NT2/D1 (cell line): ENCODE results near the gene MLLT1.

Experiments used
- SUZ12 ChIP-seq: IDR thresholded peaks from 2 replicates; pipeline ENCODE4 v1.6.1; 2011; ENCODE audit not compliant: insufficient read length, insufficient read depth; ENCODE audit errors: extremely low read depth
- YY1 ChIP-seq: IDR thresholded peaks from 2 replicates; pipeline ENCODE4 v1.6.1; 2011; ENCODE audit not compliant: insufficient read length, insufficient read depth
- ZNF274 ChIP-seq: IDR thresholded peaks from 2 replicates; pipeline ENCODE4 v1.6.1; 2011; ENCODE audit warnings: mild to moderate bottlenecking, low read depth, low read length

DNA sequence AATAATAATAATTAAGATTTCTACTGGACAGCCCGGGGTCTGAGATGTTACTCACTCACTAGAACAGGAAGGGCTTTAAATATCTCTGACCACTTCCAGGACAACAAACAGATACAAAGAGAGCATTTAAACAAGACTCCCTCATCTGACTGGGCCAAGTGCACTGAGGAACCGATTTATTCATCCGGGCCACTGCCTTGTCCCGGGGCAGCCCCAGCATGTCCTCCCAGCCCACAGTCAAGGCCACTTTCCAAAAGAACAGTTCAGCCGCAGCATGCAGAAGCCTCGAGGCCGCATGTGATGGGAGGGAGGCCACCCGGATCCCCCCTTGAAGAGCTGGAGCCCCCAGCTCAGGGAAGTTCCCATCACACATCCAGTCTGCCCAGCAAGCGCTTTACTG, 30.5 kb downstream of the MLLT1 start:
- TF ChIP-seq YY1 = no peak
- no peak for TF ChIP-seq ZNF274
- no peak for TF ChIP-seq SUZ12
